Esophagus muscularis mucosa (tissue), 4 donors: ENCODE measurements around the gene MRPL55. TPM values are rescaled to one million over a fixed set of nuclear protein-coding genes. Genes with fewer than 3 reads are reported as not detected.

Source experiments
- DNase-seq: peaks from one replicate; pipeline ENCODE4 v3.0.0-alpha.2; 2017; ENCODE audit errors: extremely low spot score
- H3K27ac ChIP-seq, 4 donors: fragments of 200-600 bp; sonication (generic); replicated peaks in 1 of 4; 1 replicate in 3 of 4; 2 replicates in 1 of 4; pipeline ENCODE4 v1.5.1; 2016 to 2019; ENCODE audit warnings: mild to moderate bottlenecking in 1 of 4
- H3K27me3 ChIP-seq, 4 donors: fragments of 200-600 bp; sonication (generic); one replicate each; pipeline versions ENCODE4 v1.5.1 to v1.6.0; 2016 to 2019
- H3K36me3 ChIP-seq, 4 donors: fragments of 200-600 bp; sonication (generic); one replicate each; pipeline ENCODE4 v1.5.1; 2016 to 2019
- H3K4me1 ChIP-seq, 4 donors: fragments of 200-600 bp; sonication (generic); one replicate each; pipeline ENCODE4 v1.5.1; 2016 to 2019
- H3K4me3 ChIP-seq, 4 donors: fragments of 200-600 bp; sonication (generic); 1 replicate in 2 of 4; 2 replicates in 2 of 4; pipeline ENCODE4 v1.5.1; 2016 to 2019; ENCODE audit warnings: mild to moderate bottlenecking in 4 of 4, moderate library complexity in 1 of 4
- H3K9me3 ChIP-seq, 4 donors: fragments of 200-600 bp; sonication (generic); 1 replicate in 3 of 4; 2 replicates in 1 of 4; pipeline ENCODE4 v1.5.1; 2016 to 2019
- EP300 ChIP-seq: sonication (generic); formaldehyde crosslinking; IDR thresholded peaks from one replicate; pipeline ENCODE4 v1.6.1; 2017; ENCODE audit warnings: antibody characterized with exemption
- POLR2A ChIP-seq: fragments of 450-650 bp; IDR thresholded peaks from one replicate; pipeline ENCODE4 v1.6.1; 2017; ENCODE audit warnings: antibody characterized with exemption, moderate library complexity, mild to moderate bottlenecking, low read depth
- POLR2AphosphoS5 ChIP-seq, 2 donors: sonication (generic); formaldehyde crosslinking; IDR thresholded peaks; one replicate each; pipeline ENCODE4 v1.6.1; 2017; ENCODE audit warnings: antibody characterized with exemption in 2 of 2
- WGBS: methylation state at CpG from one replicate; pipeline ENCODE4 v1.1.5; 2018; 5-methylcytosine and 5-hydroxymethylcytosine counted together
- intact Hi-C: fragments of 100-400 bp; cut with DNase I; formaldehyde crosslinking; loops from one replicate; pipeline ENCODE4 v1.15.1; 2023
- total RNA-seq, 4 donors: library from RNA; depleted of rRNA; stranded (reverse); fragments of >200 nt; gene quantifications; one replicate each; pipeline versions ENCODE4 v1.1.0 to v1.2.1, GENCODE V29; 2016
- TF ChIP-seq, protein P1 (sequence below), 3 experiments: fragments of 200-600 bp in 2 of 3; fragments of 450-650 bp in 1 of 3; sonication (generic) in 2 of 3; IDR thresholded peaks; one replicate each; pipeline ENCODE4 v1.5.1; 2017 to 2019; ENCODE audit warnings: antibody characterized with exemption in 3 of 3, mild to moderate bottlenecking in 2 of 3, moderate library complexity in 1 of 3

Gene MRPL55
- total RNA-seq, 4 donors from 2014 or later: 52.3 to 64.9 (median 60.1) TPM

DNA sequence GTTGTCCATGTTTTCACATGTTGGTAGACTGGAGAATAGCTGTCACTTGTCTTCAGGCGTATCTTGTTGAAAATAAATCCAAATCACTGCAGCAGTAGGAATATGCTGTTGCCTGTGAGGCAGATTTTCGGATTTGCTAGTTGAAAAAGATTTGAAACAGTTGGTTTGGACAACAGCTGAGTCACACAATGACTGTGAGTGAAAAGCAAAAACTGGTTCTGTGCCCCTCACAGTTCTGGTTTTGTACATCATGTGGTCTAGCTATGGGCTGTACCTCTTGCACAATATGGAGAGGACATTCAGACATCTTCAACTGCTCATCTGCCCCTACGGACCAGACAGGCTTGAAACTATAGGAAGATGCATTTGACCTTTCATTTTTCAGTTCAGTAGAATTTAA lies 24.8 kb downstream of the MRPL55 start:
- Histone ChIP-seq H3K36me3 (peaks cover 0 to 9% (median 4%) of the 10 kb centered on the region in 4 donors), H3K27ac (peak overlapping the region; percentile 96 to 100 (median 100)), H3K4me3 (peak overlapping the region; percentile 79 to 99 (median 96)), H3K27me3 (no peaks in the 10 kb centered on the region), H3K9me3 (no peaks in the 10 kb centered on the region), H3K4me1 (peaks cover 63 to 83% (median 73%) of the 10 kb centered on the region in 4 donors)
- intact Hi-C loops: loop anchor here (10.0 kb wide), 1 partner anchor 320 kb away; no protein-coding TSS in a partner anchor
- 9% methylated on average over 3 of the region's 3 CpGs for WGBS
- DNase-seq: no peak
- TF ChIP-seq POLR2AphosphoS5 (IDR thresholded peaks at IDR 0.05) (peak; percentile 51 to 59), EP300 (no peak), POLR2A (peak; percentile 19)
- TF ChIP-seq, protein P1, sequence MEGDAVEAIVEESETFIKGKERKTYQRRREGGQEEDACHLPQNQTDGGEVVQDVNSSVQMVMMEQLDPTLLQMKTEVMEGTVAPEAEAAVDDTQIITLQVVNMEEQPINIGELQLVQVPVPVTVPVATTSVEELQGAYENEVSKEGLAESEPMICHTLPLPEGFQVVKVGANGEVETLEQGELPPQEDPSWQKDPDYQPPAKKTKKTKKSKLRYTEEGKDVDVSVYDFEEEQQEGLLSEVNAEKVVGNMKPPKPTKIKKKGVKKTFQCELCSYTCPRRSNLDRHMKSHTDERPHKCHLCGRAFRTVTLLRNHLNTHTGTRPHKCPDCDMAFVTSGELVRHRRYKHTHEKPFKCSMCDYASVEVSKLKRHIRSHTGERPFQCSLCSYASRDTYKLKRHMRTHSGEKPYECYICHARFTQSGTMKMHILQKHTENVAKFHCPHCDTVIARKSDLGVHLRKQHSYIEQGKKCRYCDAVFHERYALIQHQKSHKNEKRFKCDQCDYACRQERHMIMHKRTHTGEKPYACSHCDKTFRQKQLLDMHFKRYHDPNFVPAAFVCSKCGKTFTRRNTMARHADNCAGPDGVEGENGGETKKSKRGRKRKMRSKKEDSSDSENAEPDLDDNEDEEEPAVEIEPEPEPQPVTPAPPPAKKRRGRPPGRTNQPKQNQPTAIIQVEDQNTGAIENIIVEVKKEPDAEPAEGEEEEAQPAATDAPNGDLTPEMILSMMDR (IDR thresholded peaks at IDR 0.05): no peak

DNA sequence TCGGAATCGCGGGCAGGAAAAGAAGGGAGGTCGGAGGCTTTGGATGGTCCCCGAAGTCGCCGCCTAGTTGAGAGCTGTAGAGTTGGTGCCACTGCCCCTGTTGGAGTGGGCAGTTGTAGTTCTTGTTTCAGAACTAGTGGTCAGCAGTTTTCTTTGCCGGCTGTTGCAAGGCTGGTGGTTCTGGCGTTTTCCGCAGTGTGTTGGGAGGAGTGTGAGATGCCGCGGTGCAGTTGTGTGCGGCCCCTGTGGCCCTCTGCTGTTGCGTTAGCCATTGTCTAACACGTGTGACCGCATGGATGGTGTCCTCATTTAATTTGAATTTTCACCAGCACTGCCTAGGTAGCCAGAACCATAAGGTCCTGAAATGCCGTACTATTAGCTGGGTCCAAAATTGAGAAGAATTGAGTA lies 25.2 kb downstream of the MRPL55 start:
- DNase-seq: no peak
- no peaks in the 10 kb centered on the region for H3K9me3 ChIP-seq
- intact Hi-C loops: loop anchor here (10.0 kb wide), 1 partner anchor 319 kb away; no protein-coding TSS in a partner anchor
- H3K4me3 ChIP-seq: peak overlapping the region; percentile 79 to 99 (median 96)
- no peaks in the 10 kb centered on the region for H3K27me3 ChIP-seq
- 2% methylated on average over 17 of the region's 17 CpGs for WGBS
- TF ChIP-seq, protein P1 (IDR thresholded peaks at IDR 0.05): no peak
- TF ChIP-seq EP300 (no peak), POLR2AphosphoS5 (IDR thresholded peaks at IDR 0.05) (no peak), POLR2A (no peak)
- H3K36me3 ChIP-seq: peaks cover 0 to 7% (median 3%) of the 10 kb centered on the region in 4 donors
- peak overlapping the region; percentile 96 to 100 (median 100) for H3K27ac ChIP-seq
- peaks cover 58 to 78% (median 69%) of the 10 kb centered on the region in 4 donors for H3K4me1 ChIP-seq

DNA sequence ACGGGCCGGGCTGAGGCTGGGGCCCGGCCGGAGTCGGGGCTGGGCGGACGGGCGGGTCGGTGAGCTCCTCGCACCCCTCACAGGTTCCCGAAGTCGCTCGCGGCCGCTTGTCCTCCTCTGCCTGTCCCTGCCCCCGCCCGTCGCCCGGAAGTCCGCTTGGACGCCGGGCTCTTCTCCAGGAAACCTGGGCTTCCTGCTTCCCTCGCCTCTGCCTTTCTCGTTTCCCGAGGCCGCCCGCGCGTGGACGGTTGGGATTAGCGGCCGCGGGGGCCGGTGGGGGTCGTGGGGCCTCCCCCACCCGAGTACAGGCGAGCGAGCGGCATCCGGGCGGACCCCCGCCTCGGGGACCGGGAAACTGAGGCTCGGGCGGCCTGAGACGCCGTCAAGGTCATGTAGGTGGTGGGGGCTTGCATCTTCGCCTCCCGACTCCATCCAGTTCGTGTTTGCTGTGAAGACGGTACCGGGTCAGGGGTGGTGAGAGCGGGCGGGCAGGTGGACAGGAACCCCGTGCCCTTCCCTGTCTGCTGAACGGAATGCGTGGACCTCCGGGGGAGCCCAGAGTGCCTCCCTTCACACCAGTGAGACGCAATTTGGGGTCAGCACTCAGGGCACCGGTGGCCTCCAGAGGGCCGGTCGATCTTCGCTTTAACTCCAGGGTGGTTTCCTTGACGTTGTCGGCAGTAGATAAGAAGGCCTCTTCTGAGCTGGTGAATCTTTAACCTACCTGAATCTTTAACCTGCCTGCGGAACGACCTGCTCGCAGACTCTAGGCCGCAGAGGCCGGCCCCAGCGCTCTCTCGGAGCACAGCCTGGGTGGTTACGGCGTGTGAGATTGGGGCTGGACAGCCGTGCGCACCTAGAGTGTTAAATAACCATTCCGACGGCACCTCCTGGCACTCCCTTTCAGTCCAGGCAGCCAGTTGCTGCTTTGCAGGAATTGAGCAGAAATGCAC lies 25.9 kb downstream of the MRPL55 start:
- intact Hi-C loops: loop anchor here (10.0 kb wide), 1 partner anchor 318 kb away; no protein-coding TSS in a partner anchor
- 2% methylated on average over 19 of the region's 79 CpGs for WGBS
- DNase-seq: no peak
- H3K4me3 ChIP-seq: peak overlapping the region; percentile 79 to 99 (median 96)
- peaks cover 0 to under 1% (median 0%) of the 10 kb centered on the region in 4 donors for H3K36me3 ChIP-seq
- TF ChIP-seq POLR2A: no peak
- no peak for TF ChIP-seq EP300
- TF ChIP-seq, protein P1 (IDR thresholded peaks at IDR 0.05): no peak
- TF ChIP-seq POLR2AphosphoS5 (IDR thresholded peaks at IDR 0.05): no peak
- H3K27me3 ChIP-seq: no peaks in the 10 kb centered on the region
- H3K9me3 ChIP-seq: no peaks in the 10 kb centered on the region
- peak overlapping the region; percentile 96 to 100 (median 100) for H3K27ac ChIP-seq
- peaks cover 51 to 71% (median 62%) of the 10 kb centered on the region in 4 donors for H3K4me1 ChIP-seq

- H3K27me3 ChIP-seq: no peaks in the 10 kb centered on the region
- peak within 1 kb of the TSS; percentile 79 to 99 (median 96) for H3K4me3 ChIP-seq
- 0% methylated on average over 34 of the region's 87 CpGs for WGBS
- H3K36me3 ChIP-seq: no peaks in the 10 kb centered on the region
- intact Hi-C loops: loop anchor here (10.0 kb wide), 1 partner anchor 318 kb away; no protein-coding TSS in a partner anchor
- H3K9me3 ChIP-seq: no peaks in the 10 kb centered on the region
- H3K4me1 ChIP-seq: peaks cover 43 to 63% (median 54%) of the 10 kb centered on the region in 4 donors
- peak within 1 kb of the TSS; percentile 96 to 100 (median 100) for H3K27ac ChIP-seq
- TF ChIP-seq EP300 (no peak), POLR2AphosphoS5 (IDR thresholded peaks at IDR 0.05) (peak; percentile 96 to 97), POLR2A (peak; percentile 84)
- TF ChIP-seq, protein P1 (IDR thresholded peaks at IDR 0.05): peak; percentile 14 to 43 (median 24)
- DNase-seq: peak; percentile 95
These were observed 26.7 kb downstream of the MRPL55 start, which contains the start of gene ARF1 for GRCh38 chr1:228082214-228082917. Gene ARF1 (plus strand): TSS chr1:228082708. CDS start chr1:228097115, 14,407 bp downstream.
